GM23338 (cell line): ENCODE data around the gene ADAP1. TPM values are rescaled to one million over a fixed set of nuclear protein-coding genes. Genes with fewer than 3 reads are reported as not detected.

ENCODE experiments used
- ATAC-seq: fragments of 200-7000 bp; cut with Tn5 transposase; 3 replicates; pipeline ENCODE4 v1.9.1; 2020
- DNase-seq: peaks from one replicate; pipeline ENCODE4 v3.0.0-alpha.2; 2015; ENCODE audit warnings: low spot score
- H2AFZ ChIP-seq: fragments of 200-600 bp; sonication (generic); 2 replicates; pipeline ENCODE4 v1.8.0; 2016; ENCODE audit warnings: antibody characterized with exemption, mild to moderate bottlenecking, moderate library complexity
- H3F3A ChIP-seq: fragments of 200-600 bp; sonication (generic); replicated peaks from 2 replicates; pipeline ENCODE4 v1.8.0; 2017; ENCODE audit warnings: antibody characterized with exemption, mixed run types, low read depth
- H3K27ac ChIP-seq: fragments of 200-600 bp; sonication (generic); 2 replicates; pipeline ENCODE4 v1.6.1; 2016; ENCODE audit warnings: low read depth
- H3K27me3 ChIP-seq: fragments of 200-600 bp; sonication (generic); 2 replicates; pipeline ENCODE4 v1.8.0; 2016; ENCODE audit warnings: mild to moderate bottlenecking, mixed run types, moderate library complexity; ENCODE audit not compliant: insufficient read depth
- H3K36me3 ChIP-seq: fragments of 200-600 bp; sonication (generic); 2 replicates; pipeline ENCODE4 v1.8.0; 2016; ENCODE audit warnings: mild to moderate bottlenecking; ENCODE audit not compliant: insufficient read depth
- H3K4me1 ChIP-seq: fragments of 200-600 bp; sonication (generic); 2 replicates; pipeline ENCODE4 v1.8.0; 2016; ENCODE audit warnings: mild to moderate bottlenecking, moderate library complexity; ENCODE audit not compliant: insufficient read depth
- H3K4me2 ChIP-seq: fragments of 200-600 bp; sonication (generic); 2 replicates; pipeline ENCODE4 v1.7.1; 2017; ENCODE audit warnings: mixed run types
- H3K4me3 ChIP-seq: fragments of 200-600 bp; sonication (generic); 2 replicates; pipeline ENCODE4 v1.6.1; 2016; ENCODE audit warnings: mixed run types
- H3K79me2 ChIP-seq: fragments of 200-600 bp; sonication (generic); replicated peaks from 2 replicates; pipeline ENCODE4 v1.8.0; 2017; ENCODE audit warnings: mild to moderate bottlenecking; ENCODE audit not compliant: insufficient read depth
- H3K9me2 ChIP-seq: fragments of 200-600 bp; sonication (generic); 2 replicates; pipeline ENCODE4 v1.8.0; 2017; ENCODE audit not compliant: insufficient read depth
- H4K20me1 ChIP-seq: fragments of 200-600 bp; sonication (generic); replicated peaks from 2 replicates; pipeline ENCODE4 v1.8.0; 2017; ENCODE audit warnings: mild to moderate bottlenecking; ENCODE audit not compliant: insufficient read depth
- H3K27ac Mint-ChIP-seq: 2 replicates; pipeline ENCODE4 v1.8.0; 2020; ENCODE audit warnings: inconsistent platforms, mild to moderate bottlenecking, moderate library complexity, mixed read lengths
- H3K27me3 Mint-ChIP-seq: 3 replicates; pipeline ENCODE4 v1.8.0; 2022; ENCODE audit warnings: low read depth, mild to moderate bottlenecking, moderate library complexity, mixed read lengths, inconsistent platforms; ENCODE audit not compliant: insufficient read depth, poor library complexity
- H3K36me3 Mint-ChIP-seq: 3 replicates; pipeline ENCODE4 v1.8.0; 2021; ENCODE audit warnings: low read depth, mild to moderate bottlenecking, inconsistent platforms, moderate library complexity, mixed read lengths
- H3K4me1 Mint-ChIP-seq: 3 replicates; pipeline ENCODE4 v1.8.0; 2020; ENCODE audit warnings: mild to moderate bottlenecking, inconsistent platforms, mixed read lengths
- H3K4me3 Mint-ChIP-seq: 3 replicates; pipeline ENCODE4 v1.8.0; 2021; ENCODE audit warnings: moderate library complexity, mild to moderate bottlenecking, inconsistent platforms, mixed read lengths
- H3K9me3 Mint-ChIP-seq: 3 replicates; pipeline ENCODE4 v1.8.0; 2020; ENCODE audit warnings: moderate library complexity, mild to moderate bottlenecking, inconsistent platforms, mixed read lengths
- ETS1 ChIP-seq: IDR thresholded peaks from 2 replicates; pipeline ENCODE4 v1.6.1; 2016; ENCODE audit warnings: antibody characterized with exemption
- EZH2phosphoT487 ChIP-seq: fragments of 200-600 bp; sonication (generic); IDR thresholded peaks from one replicate; pipeline ENCODE4 v1.8.1; 2018; ENCODE audit warnings: antibody characterized with exemption; ENCODE audit not compliant: unreplicated experiment
- NANOG ChIP-seq: IDR thresholded peaks from 2 replicates; pipeline ENCODE4 v1.6.1; 2016; ENCODE audit warnings: antibody characterized with exemption, borderline replicate concordance
- POLR2AphosphoS5 ChIP-seq: IDR thresholded peaks from 2 replicates; pipeline ENCODE4 v1.6.1; 2016; ENCODE audit warnings: antibody characterized with exemption, low read depth
- STAT1 ChIP-seq: IDR thresholded peaks from one replicate; pipeline ENCODE4 v1.6.1; 2016; ENCODE audit warnings: antibody characterized with exemption; ENCODE audit not compliant: unreplicated experiment
- polyA plus RNA-seq: library from polyadenylated mRNA; unstranded; fragments of >200 nt; fragmentation: Nextera tagmentation; extraction: Ambion mirVana; gene quantifications from 2 replicates; pipeline ENCODE4 v1.2.1, GENCODE V29; 2016
- total RNA-seq: library from RNA; depleted of rRNA; stranded (reverse); fragments of >200 nt; shearing (Covaris generic); gene quantifications from 2 replicates; pipeline ENCODE4 v1.2.3, GENCODE V29; 2014
- TF ChIP-seq, protein P1 (sequence below): fragments of 250-450 bp; sonication (Bioruptor Pico); IDR thresholded peaks from 2 replicates; pipeline ENCODE4 v1.5.0; 2020; ENCODE audit warnings: mild to moderate bottlenecking, moderate library complexity

ADAP1 gene
- total and polyA plus RNA-seq, 2 experiments from 2014 or later, result 2.2 to 9.6 TPM

DNA sequence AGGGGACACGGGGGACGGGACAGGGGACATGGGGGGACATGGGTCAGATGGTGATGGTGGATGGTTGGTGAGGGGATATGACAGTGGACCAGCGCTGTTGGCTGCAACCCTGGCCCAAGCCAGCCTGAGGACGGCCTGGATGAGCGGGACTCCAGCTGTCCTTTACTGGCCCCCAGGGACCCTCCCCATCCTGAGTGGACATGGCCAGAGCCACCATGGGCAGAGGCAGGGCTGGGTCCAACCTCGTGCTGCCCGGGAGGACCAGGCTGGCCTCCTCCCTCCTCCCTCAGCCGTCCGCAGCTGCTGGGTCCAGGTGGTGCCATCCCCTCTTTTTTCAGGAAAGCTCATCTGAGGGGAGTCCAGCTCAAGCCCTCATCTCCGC is 47.7 kb downstream of the ADAP1 start (continued):
- TF ChIP-seq, protein P1, sequence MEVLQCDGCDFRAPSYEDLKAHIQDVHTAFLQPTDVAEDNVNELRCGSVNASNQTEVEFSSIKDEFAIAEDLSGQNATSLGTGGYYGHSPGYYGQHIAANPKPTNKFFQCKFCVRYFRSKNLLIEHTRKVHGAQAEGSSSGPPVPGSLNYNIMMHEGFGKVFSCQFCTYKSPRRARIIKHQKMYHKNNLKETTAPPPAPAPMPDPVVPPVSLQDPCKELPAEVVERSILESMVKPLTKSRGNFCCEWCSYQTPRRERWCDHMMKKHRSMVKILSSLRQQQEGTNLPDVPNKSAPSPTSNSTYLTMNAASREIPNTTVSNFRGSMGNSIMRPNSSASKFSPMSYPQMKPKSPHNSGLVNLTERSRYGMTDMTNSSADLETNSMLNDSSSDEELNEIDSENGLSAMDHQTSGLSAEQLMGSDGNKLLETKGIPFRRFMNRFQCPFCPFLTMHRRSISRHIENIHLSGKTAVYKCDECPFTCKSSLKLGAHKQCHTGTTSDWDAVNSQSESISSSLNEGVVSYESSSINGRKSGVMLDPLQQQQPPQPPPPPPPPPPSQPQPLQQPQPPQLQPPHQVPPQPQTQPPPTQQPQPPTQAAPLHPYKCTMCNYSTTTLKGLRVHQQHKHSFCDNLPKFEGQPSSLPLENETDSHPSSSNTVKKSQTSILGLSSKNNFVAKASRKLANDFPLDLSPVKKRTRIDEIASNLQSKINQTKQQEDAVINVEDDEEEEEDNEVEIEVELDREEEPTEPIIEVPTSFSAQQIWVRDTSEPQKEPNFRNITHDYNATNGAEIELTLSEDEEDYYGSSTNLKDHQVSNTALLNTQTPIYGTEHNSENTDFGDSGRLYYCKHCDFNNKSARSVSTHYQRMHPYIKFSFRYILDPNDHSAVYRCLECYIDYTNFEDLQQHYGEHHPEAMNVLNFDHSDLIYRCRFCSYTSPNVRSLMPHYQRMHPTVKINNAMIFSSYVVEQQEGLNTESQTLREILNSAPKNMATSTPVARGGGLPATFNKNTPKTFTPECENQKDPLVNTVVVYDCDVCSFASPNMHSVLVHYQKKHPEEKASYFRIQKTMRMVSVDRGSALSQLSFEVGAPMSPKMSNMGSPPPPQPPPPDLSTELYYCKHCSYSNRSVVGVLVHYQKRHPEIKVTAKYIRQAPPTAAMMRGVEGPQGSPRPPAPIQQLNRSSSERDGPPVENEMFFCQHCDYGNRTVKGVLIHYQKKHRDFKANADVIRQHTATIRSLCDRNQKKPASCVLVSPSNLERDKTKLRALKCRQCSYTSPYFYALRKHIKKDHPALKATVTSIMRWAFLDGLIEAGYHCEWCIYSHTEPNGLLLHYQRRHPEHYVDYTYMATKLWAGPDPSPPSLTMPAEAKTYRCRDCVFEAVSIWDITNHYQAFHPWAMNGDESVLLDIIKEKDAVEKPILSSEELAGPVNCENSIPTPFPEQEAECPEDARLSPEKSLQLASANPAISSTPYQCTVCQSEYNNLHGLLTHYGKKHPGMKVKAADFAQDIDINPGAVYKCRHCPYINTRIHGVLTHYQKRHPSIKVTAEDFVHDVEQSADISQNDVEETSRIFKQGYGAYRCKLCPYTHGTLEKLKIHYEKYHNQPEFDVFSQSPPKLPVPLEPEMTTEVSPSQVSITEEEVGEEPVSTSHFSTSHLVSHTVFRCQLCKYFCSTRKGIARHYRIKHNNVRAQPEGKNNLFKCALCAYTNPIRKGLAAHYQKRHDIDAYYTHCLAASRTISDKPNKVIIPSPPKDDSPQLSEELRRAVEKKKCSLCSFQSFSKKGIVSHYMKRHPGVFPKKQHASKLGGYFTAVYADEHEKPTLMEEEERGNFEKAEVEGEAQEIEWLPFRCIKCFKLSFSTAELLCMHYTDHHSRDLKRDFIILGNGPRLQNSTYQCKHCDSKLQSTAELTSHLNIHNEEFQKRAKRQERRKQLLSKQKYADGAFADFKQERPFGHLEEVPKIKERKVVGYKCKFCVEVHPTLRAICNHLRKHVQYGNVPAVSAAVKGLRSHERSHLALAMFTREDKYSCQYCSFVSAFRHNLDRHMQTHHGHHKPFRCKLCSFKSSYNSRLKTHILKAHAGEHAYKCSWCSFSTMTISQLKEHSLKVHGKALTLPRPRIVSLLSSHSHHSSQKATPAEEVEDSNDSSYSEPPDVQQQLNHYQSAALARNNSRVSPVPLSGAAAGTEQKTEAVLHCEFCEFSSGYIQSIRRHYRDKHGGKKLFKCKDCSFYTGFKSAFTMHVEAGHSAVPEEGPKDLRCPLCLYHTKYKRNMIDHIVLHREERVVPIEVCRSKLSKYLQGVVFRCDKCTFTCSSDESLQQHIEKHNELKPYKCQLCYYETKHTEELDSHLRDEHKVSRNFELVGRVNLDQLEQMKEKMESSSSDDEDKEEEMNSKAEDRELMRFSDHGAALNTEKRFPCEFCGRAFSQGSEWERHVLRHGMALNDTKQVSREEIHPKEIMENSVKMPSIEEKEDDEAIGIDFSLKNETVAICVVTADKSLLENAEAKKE, result no peak
- TF ChIP-seq POLR2AphosphoS5, result no peak
- no peak for TF ChIP-seq EZH2phosphoT487

DNA sequence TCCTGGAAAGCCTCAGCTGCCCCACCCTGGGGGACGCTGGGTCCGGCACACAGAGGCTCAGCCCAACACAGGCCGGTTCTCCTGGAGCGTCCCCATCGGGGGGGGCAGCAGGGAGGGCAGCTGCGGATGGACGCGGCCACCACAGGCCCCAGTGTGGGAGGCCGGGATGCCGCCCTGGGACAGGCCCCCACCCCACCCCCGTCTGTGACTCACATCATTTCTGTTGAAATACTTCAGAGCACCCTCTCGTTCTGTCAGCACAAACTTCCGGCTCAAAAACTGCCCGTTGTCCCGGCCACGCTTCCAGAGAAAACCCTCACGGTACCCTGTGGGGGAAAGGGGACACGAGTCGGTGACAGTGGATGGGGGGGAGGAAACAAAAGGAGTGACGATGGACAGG is 49.6 kb downstream of the ADAP1 start:
- H2AFZ ChIP-seq, result no peak overlapping the region
- H3K27ac Mint-ChIP-seq, result no peak overlapping the region
- H3K9me3 Mint-ChIP-seq, result no peaks in the 10 kb centered on the region
- no peaks in the 10 kb centered on the region for H3K9me2 ChIP-seq
- no peak overlapping the region for H3K4me2 ChIP-seq
- H3K4me1 Mint-ChIP-seq, result no peaks in the 10 kb centered on the region; the same call in 2 of the 3 replicates
- no peaks in the 10 kb centered on the region for H3K4me1 ChIP-seq
- no peaks in the 10 kb centered on the region for H3K79me2 ChIP-seq
- H3K27me3 ChIP-seq, result peaks cover 8% of the 10 kb centered on the region
- H3K36me3 Mint-ChIP-seq, result no peaks in the 10 kb centered on the region
- H3F3A ChIP-seq, result no peaks in the 10 kb centered on the region
- ATAC-seq (no peak), DNase-seq (no peak)
- no peak overlapping the region for H3K4me3 ChIP-seq
- H3K27ac ChIP-seq, result no peak overlapping the region
- no peak for TF ChIP-seq NANOG
- no peak for TF ChIP-seq STAT1
- TF ChIP-seq, protein P1, result no peak
- TF ChIP-seq ETS1, result no peak
- H3K27me3 Mint-ChIP-seq, result peaks cover 12% of the 10 kb centered on the region
- no peaks in the 10 kb centered on the region for H4K20me1 ChIP-seq
- no peak overlapping the region for H3K4me3 Mint-ChIP-seq
- no peaks in the 10 kb centered on the region for H3K36me3 ChIP-seq
